ENCODE results near the gene LENG1.

Gene LENG1

GRCh38 chr19:54137699-54138488, 21.6 kb downstream of the LENG1 start, which contains the start of gene CNOT3:
CNOT3 (plus strand) TSS chr19:54137762; CDS start chr19:54142979, 5,217 bp downstream.
- peak; percentile 17 for DNase-seq

GRCh38 chr19:54136864-54137698, 22.4 kb downstream of the LENG1 start:
- DNase-seq: peak; percentile 100

- DNase-seq: no peak
Observed at GRCh38 chr19:54136086-54136863, 23.2 kb downstream of the LENG1 start.

- DNase-seq: no peak
Observed at GRCh38 chr19:54133957-54134590, 25.4 kb downstream of the LENG1 start.

GRCh38 chr19:54133312-54133956, 26.1 kb downstream of the LENG1 start:
- no peak for DNase-seq

DNA sequence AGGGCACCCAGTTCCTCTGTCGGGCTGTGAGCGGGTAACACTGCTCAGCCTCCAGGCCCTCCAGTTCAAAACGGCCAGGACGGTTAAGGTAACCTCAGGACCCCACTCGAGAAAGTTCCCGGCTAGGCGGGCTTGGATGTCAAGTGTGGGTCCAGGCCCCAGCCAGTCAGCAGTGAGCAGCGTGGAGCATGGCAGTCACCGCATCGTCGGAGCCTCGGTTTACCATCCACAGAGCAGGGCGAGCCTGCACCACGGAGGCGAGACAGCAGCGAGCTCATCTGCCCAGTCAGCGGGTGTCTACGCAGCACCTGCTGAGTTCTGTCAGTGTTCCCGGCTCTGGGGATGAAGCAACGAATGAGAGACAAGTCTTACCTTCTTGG, 29.9 kb downstream of the LENG1 start:
- DNase-seq: no peak

- DNase-seq: no peak
Observed at GRCh38 chr19:54128796-54129616, 30.5 kb downstream of the LENG1 start.

DNA sequence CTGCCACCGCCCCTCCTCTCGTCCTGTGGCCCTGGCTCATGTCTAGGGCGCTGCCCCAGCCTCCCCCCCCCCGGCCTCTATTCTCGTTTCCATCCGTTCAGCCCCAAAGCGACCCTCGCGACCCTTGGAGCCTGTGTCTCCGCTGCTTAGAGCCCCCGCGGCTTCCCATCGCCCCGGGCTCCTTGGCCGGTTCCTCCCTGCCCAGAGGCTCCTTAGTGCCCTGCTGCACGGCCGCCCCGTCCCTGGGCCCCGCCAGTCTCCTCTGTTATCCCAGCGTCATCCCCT, 31.1 kb downstream of the LENG1 start:
- DNase-seq: no peak

DNA sequence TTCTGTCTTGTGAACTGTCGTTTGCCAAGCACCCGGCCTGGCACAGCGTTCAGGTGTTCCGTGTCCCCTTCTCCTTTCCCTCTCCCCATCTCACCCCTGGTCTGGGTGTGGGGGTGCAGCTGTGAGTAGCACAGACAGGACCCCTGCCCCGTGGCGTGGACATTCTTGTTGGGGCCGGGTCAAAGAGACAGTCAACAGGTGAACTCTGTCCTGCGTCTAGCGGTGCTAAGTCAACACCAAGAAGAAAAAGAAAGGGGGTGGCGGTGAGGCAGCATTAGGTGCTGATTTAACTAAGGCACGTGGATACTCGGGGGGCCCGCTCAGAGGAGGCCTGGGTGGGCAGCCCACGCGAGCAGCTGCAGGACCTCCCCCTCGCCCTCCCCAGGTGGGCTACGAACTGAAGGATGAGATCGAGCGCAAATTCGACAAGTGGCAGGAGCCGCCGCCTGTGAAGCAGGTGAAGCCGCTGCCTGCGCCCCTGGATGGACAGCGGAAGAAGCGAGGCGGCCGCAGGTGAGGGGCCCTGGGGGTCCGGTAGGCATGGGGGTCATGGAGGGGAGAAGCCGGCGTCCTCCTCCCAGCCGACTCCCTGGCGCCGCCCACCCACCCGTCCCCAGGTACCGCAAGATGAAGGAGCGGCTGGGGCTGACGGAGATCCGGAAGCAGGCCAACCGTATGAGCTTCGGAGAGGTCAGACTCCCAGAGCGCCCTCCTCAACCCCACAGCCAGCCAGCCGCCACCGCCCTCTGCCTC, 31.7 kb downstream of the LENG1 start:
- no peak for DNase-seq

GRCh38 chr19:54125713-54126112, 33.8 kb downstream of the LENG1 start:
- no peak for DNase-seq

DNA sequence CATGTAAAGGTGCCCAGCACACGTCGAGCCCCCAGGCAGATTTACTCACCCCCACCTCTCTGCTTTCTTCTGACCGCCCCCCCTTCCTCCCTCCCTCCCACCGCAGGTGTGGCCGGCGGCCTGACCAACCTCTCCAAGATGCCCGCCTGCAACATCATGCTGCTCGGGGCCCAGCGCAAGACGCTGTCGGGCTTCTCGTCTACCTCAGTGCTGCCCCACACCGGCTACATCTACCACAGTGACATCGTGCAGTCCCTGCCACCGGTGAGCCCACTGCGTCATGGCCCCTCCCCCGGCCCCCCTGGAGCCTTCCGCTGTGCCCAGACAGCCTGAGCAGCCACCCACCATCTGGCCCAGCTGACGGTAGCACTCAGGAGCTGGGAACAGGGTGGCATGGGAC, 35.1 kb downstream of the LENG1 start:
- DNase-seq: no peak

DNA sequence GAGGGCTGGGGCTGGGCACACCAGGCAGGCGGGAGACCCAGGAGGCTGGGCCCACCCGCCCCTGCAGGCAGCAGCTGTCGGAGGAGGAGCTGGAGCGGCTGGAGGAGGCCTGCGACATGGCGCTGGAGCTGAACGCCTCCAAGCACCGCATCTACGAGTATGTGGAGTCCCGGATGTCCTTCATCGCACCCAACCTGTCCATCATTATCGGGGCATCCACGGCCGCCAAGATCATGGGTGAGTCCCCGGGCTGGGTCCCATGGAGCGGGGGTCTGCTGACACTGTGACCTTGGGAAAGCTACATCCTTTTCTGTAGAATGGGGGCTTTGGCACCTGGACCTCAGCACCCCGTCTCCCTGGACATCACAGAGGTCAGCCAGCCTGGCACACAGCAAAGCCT, 35.8 kb downstream of the LENG1 start:
- DNase-seq: no peak

DNA sequence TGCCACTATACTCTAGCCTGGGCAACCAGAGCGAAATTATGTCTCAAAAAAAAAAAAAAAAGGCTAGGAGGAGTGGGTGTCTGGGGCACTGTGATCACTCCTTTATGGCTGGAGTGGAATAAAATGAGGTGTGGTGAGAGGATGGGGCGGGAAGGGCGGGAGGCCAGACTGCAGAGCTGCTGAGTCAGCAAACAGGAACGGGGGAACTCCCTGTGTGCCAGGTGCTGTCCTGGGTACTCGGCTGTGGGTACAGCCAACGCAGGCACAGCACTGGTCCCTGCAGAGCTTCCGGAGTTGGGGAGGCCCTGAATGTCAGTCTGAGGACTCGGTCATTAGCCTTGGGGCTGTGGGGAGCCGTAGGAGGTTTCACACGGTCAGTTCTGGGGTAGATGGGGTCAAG, 38.3 kb downstream of the LENG1 start:
- no peak for DNase-seq

DNA sequence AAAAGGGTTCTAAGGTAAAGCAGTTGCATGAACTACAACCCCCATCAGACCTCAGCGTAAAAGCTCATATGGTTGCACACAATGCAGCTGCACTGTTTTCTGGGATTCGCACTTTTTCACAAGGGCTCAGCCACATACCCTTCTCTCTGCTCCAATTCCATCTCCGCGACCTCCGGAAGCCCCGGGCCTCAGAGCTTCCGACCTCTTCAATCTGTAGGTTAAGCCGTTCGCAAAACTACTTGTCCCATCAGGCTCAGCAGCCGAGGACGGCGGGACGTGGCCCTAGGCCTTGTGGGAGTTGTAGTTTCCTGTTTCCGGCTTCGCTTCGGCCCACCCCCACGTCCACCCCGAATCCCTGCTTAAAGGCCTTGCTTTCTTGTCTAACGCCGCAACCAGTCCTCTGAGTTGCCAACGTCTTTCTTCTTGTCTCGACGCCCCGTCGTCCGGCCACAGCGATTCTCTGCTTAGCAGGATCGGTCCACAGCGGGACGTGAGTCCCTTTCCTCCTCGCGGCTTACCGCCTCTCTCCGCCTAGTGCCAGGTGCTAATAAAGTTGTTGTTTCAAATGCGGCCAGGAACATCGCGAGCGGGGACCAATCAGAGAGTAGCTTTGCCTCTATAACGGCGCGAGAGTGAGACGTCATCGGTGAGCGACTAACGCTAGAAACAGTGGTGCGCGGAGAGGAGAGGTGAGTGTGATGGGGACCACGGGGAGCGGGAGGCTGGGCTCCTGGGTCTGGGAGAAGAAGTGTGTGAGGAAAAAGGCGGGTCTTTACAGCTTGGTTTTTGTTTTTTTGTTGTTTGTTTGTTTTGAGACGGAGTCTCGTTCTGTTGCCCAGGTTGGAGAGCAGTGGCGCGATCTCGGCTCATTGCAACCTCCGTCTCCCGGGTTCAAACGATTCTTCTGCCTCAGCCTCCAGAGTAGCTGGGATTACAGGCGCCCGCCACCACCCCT, 44.1 kb downstream of the LENG1 start, which contains the start of the genes PRPF31 and TFPT:
Gene PRPF31, plus strand, starts transcription at position 646 of the 955 bp plus-strand sequence. CDS start 2,525 bp downstream, outside the sequence.
Gene TFPT, minus strand, starts transcription at position 549 of the 955 bp plus-strand sequence. Its CDS starts 388 bp downstream, at position 161.
- peak; percentile 95 for DNase-seq

DNA sequence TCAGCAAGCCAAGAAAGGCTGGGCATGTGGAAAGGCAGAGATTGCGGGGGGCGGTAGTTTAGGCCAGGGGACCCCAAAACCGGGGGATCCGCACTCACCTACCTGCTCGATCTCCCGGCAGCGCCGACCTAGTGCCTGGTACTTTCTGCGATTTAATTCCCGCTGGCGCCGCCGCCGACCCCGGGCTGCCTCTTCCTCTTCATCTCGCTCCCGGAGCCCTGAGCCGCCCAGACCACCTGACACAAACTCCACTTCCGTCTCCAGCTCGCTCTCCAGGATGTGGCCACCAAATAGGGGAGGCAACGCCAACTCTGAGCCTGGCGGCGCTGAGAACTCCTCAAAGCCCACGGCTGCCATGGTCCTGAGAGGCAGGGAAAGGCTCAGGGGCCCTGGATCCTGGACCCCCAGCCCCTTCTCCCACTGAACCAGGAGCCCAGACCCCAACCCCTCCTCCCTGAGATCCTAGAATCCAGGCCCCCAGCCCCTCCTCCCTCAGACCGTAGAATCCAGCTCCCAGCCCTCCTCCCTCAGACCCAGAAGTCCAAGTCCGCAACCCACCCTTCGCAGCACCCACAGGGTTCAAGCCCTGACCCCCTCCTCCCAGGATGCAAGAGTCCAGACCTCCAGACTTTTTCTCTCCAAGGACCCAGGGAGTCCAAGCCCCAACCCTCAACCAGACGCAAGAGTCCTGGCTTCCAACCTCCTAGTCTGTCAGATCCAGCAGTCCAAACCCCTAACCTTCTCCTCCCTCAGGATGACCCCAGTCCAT, 45.0 kb downstream of the LENG1 start:
- peak; percentile 20 for DNase-seq

GRCh38 chr19:54109651-54110050, 49.9 kb downstream of the LENG1 start:
- DNase-seq: no peak

- no peak for DNase-seq
Observed at GRCh38 chr19:54108496-54108895, 51.0 kb downstream of the LENG1 start.

GRCh38 chr19:54107876-54108490, 51.5 kb downstream of the LENG1 start:
- DNase-seq: no peak

Data from stimulated activated naive CD4-positive, alpha-beta T cell treated with Interleukin-2 at 50 U/mL for 16 hours (primary cell).